HepG2 (cell line): ENCODE measurements around the gene KPNA3. TPM values are rescaled to one million over a fixed set of nuclear protein-coding genes. Genes with fewer than 3 reads are reported as not detected.

Source experiments
- EEA1 ChIP-seq: sonication (generic); formaldehyde crosslinking; IDR thresholded peaks from 2 replicates; pipeline ENCODE4 v1.5.1; 2020; ENCODE audit warnings: mild to moderate bottlenecking, missing genetic modification reagents, borderline replicate concordance
- EHMT2 ChIP-seq: fragments of 200-600 bp; sonication (generic); IDR thresholded peaks from 2 replicates; pipeline ENCODE4 v1.7.0; 2017; ENCODE audit warnings: antibody characterized with exemption, low read depth, low read length, borderline replicate concordance
- GPN1 ChIP-seq: sonication (generic); formaldehyde crosslinking; IDR thresholded peaks from 2 replicates; pipeline ENCODE4 v1.5.1; 2020; ENCODE audit warnings: missing genetic modification reagents, borderline replicate concordance
- HMG20B ChIP-seq: conservative IDR thresholded peaks from 2 replicates; pipeline ENCODE4 v1.6.1; 2016; ENCODE audit warnings: missing genetic modification reagents, missing compliant biosample characterization
- KAT2B ChIP-seq: fragments of 150-350 bp; IDR thresholded peaks from 2 replicates; pipeline ENCODE4 v1.6.1; 2014; ENCODE audit warnings: low read depth, low read length, borderline replicate concordance
- MXD1 ChIP-seq: sonication (generic); formaldehyde crosslinking; IDR thresholded peaks from 2 replicates; pipeline ENCODE4 v1.4.0; 2020; ENCODE audit warnings: mild to moderate bottlenecking, missing genetic modification reagents
- PAX8 ChIP-seq: sonication (generic); formaldehyde crosslinking; IDR thresholded peaks from 2 replicates; pipeline ENCODE4 v1.8.0; 2022; ENCODE audit warnings: mild to moderate bottlenecking, missing genetic modification reagents, borderline replicate concordance
- REPIN1 ChIP-seq: sonication (generic); formaldehyde crosslinking; IDR thresholded peaks from 2 replicates; pipeline ENCODE4 v1.8.0; 2022; ENCODE audit warnings: missing genetic modification reagents, low read depth, mild to moderate bottlenecking, borderline replicate concordance
- RFXANK ChIP-seq: IDR thresholded peaks from 2 replicates; pipeline ENCODE4 v1.6.1; 2016
- SCMH1 ChIP-seq: sonication (generic); formaldehyde crosslinking; IDR thresholded peaks from 2 replicates; pipeline ENCODE4 v1.9.0; 2021; ENCODE audit warnings: missing genetic modification reagents, mild to moderate bottlenecking, borderline replicate concordance
- TAF15 ChIP-seq: fragments of 200-400 bp; formaldehyde crosslinking; IDR thresholded peaks from one replicate; pipeline ENCODE4 v1.6.1; 2018; ENCODE audit warnings: mild to moderate bottlenecking, low read depth, low read length; ENCODE audit not compliant: poor library complexity, severe bottlenecking
- TFDP1 ChIP-seq: IDR thresholded peaks from 2 replicates; pipeline ENCODE4 v1.6.1; 2016; ENCODE audit warnings: missing compliant biosample characterization, missing genetic modification reagents, borderline replicate concordance
- XRCC5 ChIP-seq: fragments of 200-400 bp; formaldehyde crosslinking; optimal IDR thresholded peaks from 2 replicates; pipeline ENCODE3; 2017; ENCODE audit warnings: mild to moderate bottlenecking, low read length
- ZBTB8A ChIP-seq: sonication (generic); formaldehyde crosslinking; IDR thresholded peaks from 2 replicates; pipeline ENCODE4 v1.4.0; 2020; ENCODE audit warnings: mild to moderate bottlenecking, low read depth, missing genetic modification reagents, borderline replicate concordance
- ZNF12 ChIP-seq: sonication (generic); formaldehyde crosslinking; IDR thresholded peaks from 2 replicates; pipeline ENCODE4 v1.5.0; 2020; ENCODE audit warnings: missing genetic modification reagents
- ZNF333 ChIP-seq: sonication (generic); formaldehyde crosslinking; IDR thresholded peaks from 2 replicates; pipeline ENCODE4 v1.4.0; 2020; ENCODE audit warnings: mild to moderate bottlenecking, missing genetic modification reagents, borderline replicate concordance
- ZNF562 ChIP-seq: sonication (generic); formaldehyde crosslinking; IDR thresholded peaks from 2 replicates; pipeline ENCODE4 v1.8.0; 2022; ENCODE audit warnings: missing genetic modification reagents, borderline replicate concordance
- ZNF800 ChIP-seq: sonication (generic); formaldehyde crosslinking; IDR thresholded peaks from 2 replicates; pipeline ENCODE4 v1.4.0; 2020; ENCODE audit warnings: missing genetic modification reagents
- ZNF878 ChIP-seq: sonication (generic); formaldehyde crosslinking; IDR thresholded peaks from 2 replicates; pipeline ENCODE4 v1.8.1; 2023; ENCODE audit warnings: mild to moderate bottlenecking, missing genetic modification reagents, moderate library complexity
- ZNF883 ChIP-seq: sonication (generic); formaldehyde crosslinking; IDR thresholded peaks from 2 replicates; pipeline ENCODE4 v1.5.1; 2020; ENCODE audit warnings: mild to moderate bottlenecking, missing genetic modification reagents; ENCODE audit errors: not compliant biosample characterization
- polyA plus RNA-seq, 8 experiments: library from polyadenylated mRNA; depleted of rRNA in 3 of 8; stranded (reverse) in 7 of 8; unstranded in 1 of 8; fragments of >200 nt; fragmentation: Illumina TruSeq in 4 of 8; extraction: Trizol in 4 of 8; gene quantifications; 2 replicates each; pipeline versions ENCODE4 v1.2.1 to v1.2.3, GENCODE V29; 2011 to 2016; ENCODE audit warnings: low read depth in 4 of 8, missing spikeins in 1 of 8, mixed read lengths in 1 of 8; ENCODE audit not compliant: insufficient read depth in 1 of 8
- total RNA-seq, 5 experiments: library from RNA; depleted of rRNA; stranded (reverse); fragments of >200 nt; fragmentation: Illumina TruSeq; extraction: Trizol; gene quantifications; 2 replicates each; pipeline ENCODE4 v1.2.3, GENCODE V29; 2016; ENCODE audit warnings: low read depth in 1 of 5
- TF ChIP-seq, protein P1 (sequence below): sonication (generic); formaldehyde crosslinking; IDR thresholded peaks from 2 replicates; pipeline ENCODE4 v1.9.0; 2021; ENCODE audit warnings: missing genetic modification reagents, borderline replicate concordance
- TF ChIP-seq, protein P2 (sequence below): sonication (generic); formaldehyde crosslinking; IDR thresholded peaks from 2 replicates; pipeline ENCODE4 v1.4.0; 2020; ENCODE audit warnings: missing genetic modification reagents, borderline replicate concordance

Gene KPNA3
- total and polyA plus RNA-seq, 2 of the 13 experiments (the other 11 are each of a cell fraction or from before 2014, with no cell fraction given): 13.0 to 28.9 TPM

- TF ChIP-seq TAF15 (no peak), ZBTB8A (CRISPR knock-in tag) (no peak), EHMT2 (no peak), MXD1 (no peak), SCMH1 (CRISPR knock-in tag) (no peak), KAT2B (no peak), ZNF800 (CRISPR knock-in tag) (no peak), PAX8 (CRISPR knock-in tag) (no peak), TFDP1 (CRISPR knock-in tag) (no peak), EEA1 (CRISPR knock-in tag) (no peak), ZNF878 (CRISPR knock-in tag) (no peak), REPIN1 (CRISPR knock-in tag) (peak; percentile 70; the same call in 1 of the 2 replicates), ZNF333 (no peak), RFXANK (no peak), ZNF562 (CRISPR knock-in tag) (no peak), ZNF12 (CRISPR knock-in tag) (no peak), GPN1 (no peak), HMG20B (no peak), ZNF883 (CRISPR knock-in tag) (no peak), XRCC5 (peak; percentile 48)
- TF ChIP-seq, protein P1, sequence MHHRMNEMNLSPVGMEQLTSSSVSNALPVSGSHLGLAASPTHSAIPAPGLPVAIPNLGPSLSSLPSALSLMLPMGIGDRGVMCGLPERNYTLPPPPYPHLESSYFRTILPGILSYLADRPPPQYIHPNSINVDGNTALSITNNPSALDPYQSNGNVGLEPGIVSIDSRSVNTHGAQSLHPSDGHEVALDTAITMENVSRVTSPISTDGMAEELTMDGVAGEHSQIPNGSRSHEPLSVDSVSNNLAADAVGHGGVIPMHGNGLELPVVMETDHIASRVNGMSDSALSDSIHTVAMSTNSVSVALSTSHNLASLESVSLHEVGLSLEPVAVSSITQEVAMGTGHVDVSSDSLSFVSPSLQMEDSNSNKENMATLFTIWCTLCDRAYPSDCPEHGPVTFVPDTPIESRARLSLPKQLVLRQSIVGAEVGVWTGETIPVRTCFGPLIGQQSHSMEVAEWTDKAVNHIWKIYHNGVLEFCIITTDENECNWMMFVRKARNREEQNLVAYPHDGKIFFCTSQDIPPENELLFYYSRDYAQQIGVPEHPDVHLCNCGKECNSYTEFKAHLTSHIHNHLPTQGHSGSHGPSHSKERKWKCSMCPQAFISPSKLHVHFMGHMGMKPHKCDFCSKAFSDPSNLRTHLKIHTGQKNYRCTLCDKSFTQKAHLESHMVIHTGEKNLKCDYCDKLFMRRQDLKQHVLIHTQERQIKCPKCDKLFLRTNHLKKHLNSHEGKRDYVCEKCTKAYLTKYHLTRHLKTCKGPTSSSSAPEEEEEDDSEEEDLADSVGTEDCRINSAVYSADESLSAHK: no peak
- TF ChIP-seq, protein P2, sequence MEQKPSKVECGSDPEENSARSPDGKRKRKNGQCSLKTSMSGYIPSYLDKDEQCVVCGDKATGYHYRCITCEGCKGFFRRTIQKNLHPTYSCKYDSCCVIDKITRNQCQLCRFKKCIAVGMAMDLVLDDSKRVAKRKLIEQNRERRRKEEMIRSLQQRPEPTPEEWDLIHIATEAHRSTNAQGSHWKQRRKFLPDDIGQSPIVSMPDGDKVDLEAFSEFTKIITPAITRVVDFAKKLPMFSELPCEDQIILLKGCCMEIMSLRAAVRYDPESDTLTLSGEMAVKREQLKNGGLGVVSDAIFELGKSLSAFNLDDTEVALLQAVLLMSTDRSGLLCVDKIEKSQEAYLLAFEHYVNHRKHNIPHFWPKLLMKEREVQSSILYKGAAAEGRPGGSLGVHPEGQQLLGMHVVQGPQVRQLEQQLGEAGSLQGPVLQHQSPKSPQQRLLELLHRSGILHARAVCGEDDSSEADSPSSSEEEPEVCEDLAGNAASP (CRISPR knock-in tag): peak; percentile 96
Measured at GRCh38 chr13:49807681-49808080, 15.2 kb upstream of the KPNA3 start (continued).
